Liver (tissue), 9 donors: ENCODE data around the gene CFTR. TPM values are rescaled to one million over a fixed set of nuclear protein-coding genes. Genes with fewer than 3 reads are reported as not detected.

Experiments
- DNase-seq: peaks from one replicate; pipeline ENCODE4 v3.0.0-alpha.2; 2017; ENCODE audit warnings: low spot score
- H3K27ac ChIP-seq, 2 donors: one replicate each; pipeline ENCODE4 v1.7.0; 2013; ENCODE audit warnings: inconsistent platforms in 2 of 2, low read length in 2 of 2, control low read depth in 1 of 2, low read depth in 1 of 2, mild to moderate bottlenecking in 1 of 2
- H3K27me3 ChIP-seq, 4 donors: one replicate each; pipeline versions ENCODE4 v1.6.1 to v1.7.0; 2013; ENCODE audit warnings: low read length in 3 of 4, inconsistent platforms in 1 of 4, mild to moderate bottlenecking in 1 of 4, moderate library complexity in 1 of 4; ENCODE audit not compliant: control insufficient read depth in 4 of 4, insufficient read depth in 4 of 4
- H3K36me3 ChIP-seq, 4 donors: one replicate each; pipeline versions ENCODE4 v1.6.1 to v1.7.0; 2013; ENCODE audit warnings: low read length in 3 of 4, mild to moderate bottlenecking in 3 of 4, low read depth in 1 of 4, moderate library complexity in 1 of 4; ENCODE audit not compliant: control insufficient read depth in 4 of 4, insufficient read depth in 3 of 4
- H3K4me1 ChIP-seq, 4 donors: one replicate each; pipeline versions ENCODE4 v1.6.1 to v1.7.0; 2013; ENCODE audit warnings: low read length in 3 of 4, mild to moderate bottlenecking in 3 of 4, moderate library complexity in 1 of 4; ENCODE audit not compliant: control insufficient read depth in 4 of 4, insufficient read depth in 4 of 4
- H3K4me3 ChIP-seq, 3 donors: one replicate each; pipeline versions ENCODE4 v1.6.1 to v1.7.0; 2013; ENCODE audit warnings: low read length in 3 of 3, control low read depth in 1 of 3, low read depth in 1 of 3, mild to moderate bottlenecking in 1 of 3
- H3K9ac ChIP-seq, 2 donors: one replicate each; pipeline ENCODE4 v1.7.0; 2013; ENCODE audit warnings: low read length in 2 of 2, mild to moderate bottlenecking in 2 of 2, moderate library complexity in 2 of 2, control low read depth in 1 of 2, low read depth in 1 of 2
- H3K9me3 ChIP-seq, 4 donors: one replicate each; pipeline versions ENCODE4 v1.6.1 to v1.7.0; 2013; ENCODE audit warnings: low read length in 3 of 4; ENCODE audit not compliant: control insufficient read depth in 4 of 4
- ATF3 ChIP-seq: IDR thresholded peaks from 2 replicates; pipeline ENCODE4 v1.6.1; 2016; ENCODE audit warnings: antibody characterized with exemption
- CTCF ChIP-seq: fragments of 150-350 bp; IDR thresholded peaks from 2 replicates; pipeline ENCODE4 v1.5.1; 2017; ENCODE audit warnings: improper control_type of control experiment, low read depth, low read length; ENCODE audit not compliant: missing input control
- EGR1 ChIP-seq, 2 donors: IDR thresholded peaks; 2 replicates each; pipeline ENCODE4 v1.6.1; 2016 to 2018; ENCODE audit warnings: antibody characterized with exemption in 2 of 2, low read depth in 2 of 2
- FOXA1 ChIP-seq: IDR thresholded peaks from 2 replicates; pipeline ENCODE4 v1.6.1; 2016; ENCODE audit warnings: antibody characterized with exemption
- FOXA2 ChIP-seq: IDR thresholded peaks from 2 replicates; pipeline ENCODE4 v1.6.1; 2016; ENCODE audit warnings: antibody characterized with exemption
- GABPA ChIP-seq, 2 donors: IDR thresholded peaks in 1 of 2; conservative IDR thresholded peaks in 1 of 2; 2 replicates each; pipeline ENCODE4 v1.6.1; 2016; ENCODE audit warnings: antibody characterized with exemption in 2 of 2, mild to moderate bottlenecking in 1 of 2, moderate library complexity in 1 of 2
- HNF4A ChIP-seq, 2 donors: conservative IDR thresholded peaks; 2 replicates each; pipeline ENCODE4 v1.6.1; 2016; ENCODE audit warnings: antibody characterized with exemption in 2 of 2, mild to moderate bottlenecking in 2 of 2
- HNF4G ChIP-seq: IDR thresholded peaks from 2 replicates; pipeline ENCODE4 v1.6.1; 2016; ENCODE audit warnings: antibody characterized with exemption
- JUND ChIP-seq, 2 donors: IDR thresholded peaks; 2 replicates each; pipeline ENCODE4 v1.6.1; 2016; ENCODE audit warnings: antibody characterized with exemption in 2 of 2
- MAX ChIP-seq: IDR thresholded peaks from 2 replicates; pipeline ENCODE4 v1.6.1; 2016; ENCODE audit warnings: antibody characterized with exemption
- NR2F2 ChIP-seq: IDR thresholded peaks from 2 replicates; pipeline ENCODE4 v1.6.1; 2016; ENCODE audit warnings: antibody characterized with exemption
- RAD21 ChIP-seq, 2 donors: IDR thresholded peaks; 2 replicates each; pipeline ENCODE4 v1.6.1; 2016; ENCODE audit warnings: antibody characterized with exemption in 2 of 2, mild to moderate bottlenecking in 2 of 2
- REST ChIP-seq: IDR thresholded peaks from 2 replicates; pipeline ENCODE4 v1.6.1; 2016; ENCODE audit warnings: antibody characterized with exemption, mild to moderate bottlenecking
- RXRA ChIP-seq, 2 donors: IDR thresholded peaks; 2 replicates each; pipeline ENCODE4 v1.6.1; 2017 to 2018; ENCODE audit warnings: antibody characterized with exemption in 2 of 2, mild to moderate bottlenecking in 1 of 2
- SP1 ChIP-seq: IDR thresholded peaks from 2 replicates; pipeline ENCODE4 v1.6.1; 2018; ENCODE audit warnings: antibody characterized with exemption, mild to moderate bottlenecking
- TAF1 ChIP-seq: conservative IDR thresholded peaks from 2 replicates; pipeline ENCODE4 v1.6.1; 2016; ENCODE audit warnings: antibody characterized with exemption, mild to moderate bottlenecking
- YY1 ChIP-seq: IDR thresholded peaks from 2 replicates; pipeline ENCODE4 v1.6.1; 2016; ENCODE audit warnings: antibody characterized with exemption, mild to moderate bottlenecking
- ZBTB33 ChIP-seq: IDR thresholded peaks from 2 replicates; pipeline ENCODE4 v1.6.1; 2016; ENCODE audit warnings: antibody characterized with exemption
- WGBS: extraction: QIAGEN DNeasy Blood & Tissue Kit; methylation state at CpG from one replicate; pipeline ENCODE4 v1.1.7; 2013; 5-methylcytosine and 5-hydroxymethylcytosine counted together
- polyA plus RNA-seq, 2 donors: library from polyadenylated mRNA; stranded (reverse) in 1 of 2; unstranded in 1 of 2; fragments of 200-250 nt in 1 of 2; fragments of >200 nt in 1 of 2; fragmentation: Nextera tagmentation in 1 of 2; extraction: Ambion mirVana in 1 of 2; gene quantifications; one replicate each; pipeline versions ENCODE4 v1.2.1 to v1.2.3, GENCODE V29; 2013 to 2015
- total RNA-seq, 2 donors: library from RNA; depleted of rRNA; stranded (reverse); fragments of >200 nt; gene quantifications; one replicate each; pipeline ENCODE4 v1.2.3, GENCODE V29; 2014
- donor health status: healthy.
- donor health status: healthy.
- donor health status: healthy.
- donor health status: healthy.
- donor health status: healthy.

Gene CFTR
- total and polyA plus RNA-seq, 4 donors = 0.75 to 10.5 (median 1.3) TPM

GRCh38 chr7:117661328-117661727, 181.5 kb downstream of the CFTR start (continued):
- TF ChIP-seq REST (no peak), ZBTB33 (no peak), NR2F2 (no peak), FOXA1 (no peak), YY1 (no peak), CTCF (no peak), JUND (IDR thresholded peaks at IDR 0.05) (no peak), SP1 (no peak), ATF3 (no peak)

GRCh38 chr7:117664047-117664446, 184.2 kb downstream of the CFTR start:
- Histone ChIP-seq H3K27ac (no peak overlapping the region), H3K36me3 (no peaks in the 10 kb centered on the region), H3K4me1 (no peaks in the 10 kb centered on the region), H3K27me3 (no peaks in the 10 kb centered on the region), H3K9ac (no peak overlapping the region), H3K9me3 (no peaks in the 10 kb centered on the region), H3K4me3 (no peak overlapping the region)
- WGBS = 89% methylated on average over 3 of the region's 3 CpGs
- TF ChIP-seq ATF3 (no peak), RXRA (IDR thresholded peaks at IDR 0.05) (no peak), YY1 (no peak), REST (no peak), FOXA2 (no peak), NR2F2 (no peak), TAF1 (no peak), MAX (no peak), SP1 (no peak), FOXA1 (no peak), RAD21 (IDR thresholded peaks at IDR 0.05) (no peak), HNF4G (no peak), EGR1 (IDR thresholded peaks at IDR 0.05; ENCODE audit: low read depth in 2 of 2) (no peak), CTCF (no peak), HNF4A (conservative IDR thresholded peaks at IDR 0.05) (no peak), ZBTB33 (no peak), JUND (IDR thresholded peaks at IDR 0.05) (no peak), GABPA (IDR thresholded peaks at IDR 0.05 in 1 of 2, conservative IDR thresholded peaks at IDR 0.05 in 1 of 2) (no peak)
- DNase-seq = no peak
